SHP77 treated with DMSO at 0.1 percent for 48 hours (cell line): ENCODE data around the gene LILRA5.
A peak's percentile ranks its signal among the peaks of the same experiment; 100 is the strongest.
"Not testable (repeated sequence)": the region's sequence is repeated elsewhere in the genome, so short reads cannot be mapped to it uniquely, and the experiment has no call there.

Experiments
- DNase-seq: peaks from one replicate; lab custom pipeline; 2025; lab: John Stamatoyannopoulos, UW

LILRA5 gene

DNA sequence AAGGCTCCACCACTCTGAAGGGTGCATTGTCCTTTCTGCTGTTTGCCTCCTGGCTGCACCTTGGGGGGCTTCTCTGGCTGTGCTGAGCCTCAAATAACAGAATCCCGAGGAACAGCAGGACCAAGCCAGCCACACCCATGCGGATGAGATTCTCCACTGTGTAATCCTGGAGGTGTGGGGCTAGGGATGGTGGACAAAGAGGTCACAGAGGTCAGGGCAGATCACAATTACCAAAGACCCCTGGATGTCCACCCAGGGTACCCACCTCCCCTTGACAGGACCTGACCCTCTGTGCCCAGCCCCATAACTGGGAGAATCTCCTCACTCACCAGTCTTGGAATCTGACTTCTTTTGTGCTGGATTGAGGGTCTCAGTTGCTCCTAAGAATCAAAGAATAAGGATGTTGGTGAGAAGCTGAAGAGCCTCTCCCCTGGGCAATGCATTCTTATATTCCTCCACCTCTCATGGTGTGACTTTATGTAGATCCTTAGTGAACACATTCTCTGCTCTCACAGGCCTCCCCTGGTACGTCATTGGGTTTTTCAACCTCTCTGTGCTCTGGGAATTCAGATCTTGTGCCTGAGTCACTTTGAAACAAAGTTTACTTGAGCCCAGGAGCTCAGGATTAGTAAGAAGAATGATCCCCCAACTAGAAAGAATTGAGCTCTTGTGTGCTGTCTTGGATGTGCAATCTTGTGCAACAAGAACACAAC lies 20.8 kb upstream of the LILRA5 start:
- no peak for DNase-seq

DNA sequence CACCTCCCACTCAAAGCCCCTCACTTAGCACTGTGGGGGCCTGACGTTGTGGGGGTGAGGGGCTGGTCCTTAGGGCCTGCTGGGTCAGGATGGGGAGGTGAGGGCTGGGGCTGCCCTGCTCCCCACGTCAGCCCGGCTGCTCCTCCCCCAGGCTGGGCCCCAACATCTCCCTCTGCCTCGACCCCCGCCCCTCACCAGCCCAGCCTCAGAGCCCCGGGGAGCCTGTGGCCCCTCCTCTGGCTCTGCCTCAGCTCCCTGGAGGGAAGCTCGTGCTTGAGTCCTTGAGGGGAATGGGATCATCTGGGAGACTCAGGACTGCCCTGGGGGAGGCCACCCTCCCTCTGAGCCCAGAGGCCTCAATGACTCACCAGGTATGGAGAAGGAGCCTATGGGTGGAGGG lies 19.2 kb upstream of the LILRA5 start:
- no peak for DNase-seq

DNA sequence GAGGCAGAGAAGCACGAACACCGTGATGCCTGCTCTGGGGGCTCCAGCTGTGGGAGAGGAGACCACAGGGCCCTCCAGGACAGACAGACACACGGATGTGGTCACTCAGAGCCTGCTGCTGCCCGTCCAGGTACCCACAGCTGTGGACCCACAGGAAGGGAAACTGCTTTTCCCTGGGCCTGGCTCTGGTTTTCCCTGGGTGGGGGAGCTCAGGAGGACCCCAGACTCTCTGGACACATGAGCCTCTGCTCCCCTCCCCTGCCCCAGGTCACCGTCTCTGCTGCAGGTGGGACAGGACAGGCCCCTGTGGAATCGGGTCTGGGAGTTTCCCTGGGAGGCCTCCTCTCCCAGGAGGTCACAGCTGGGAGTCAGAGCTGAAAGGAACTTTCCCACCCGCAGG lies 18.7 kb upstream of the LILRA5 start:
- no peak for DNase-seq

- DNase-seq, result no peak
Observed at GRCh38 chr19:54329476-54330165, 16.7 kb upstream of the LILRA5 start.

GRCh38 chr19:54328781-54329180 lies 15.8 kb upstream of the LILRA5 start:
- not testable (repeated sequence) for DNase-seq

DNA sequence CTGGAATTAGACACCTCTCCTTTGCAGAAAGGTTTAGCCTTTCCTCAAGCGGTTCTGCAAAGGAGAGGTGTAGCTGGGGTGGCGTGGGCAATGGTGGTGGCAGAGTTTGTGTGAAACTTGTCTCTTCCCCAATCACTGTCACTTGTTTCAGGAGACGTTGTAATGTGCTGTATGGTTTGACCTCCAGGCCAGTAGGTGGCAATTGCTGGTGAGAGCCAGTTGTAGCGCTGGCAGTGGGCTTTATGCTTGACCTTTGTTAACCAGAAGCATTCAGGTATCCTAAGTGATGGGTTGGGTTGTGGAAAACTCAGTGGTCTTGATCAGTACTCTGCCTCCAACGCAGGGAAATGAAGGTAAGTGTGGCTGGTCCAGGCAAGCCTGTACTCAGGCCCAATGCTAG lies 12.7 kb upstream of the LILRA5 start:
- no peak for DNase-seq

- DNase-seq, result peak; percentile 6
Observed at GRCh38 chr19:54325194-54325621, 12.2 kb upstream of the LILRA5 start.

GRCh38 chr19:54324071-54324470 lies 11.1 kb upstream of the LILRA5 start:
- DNase-seq, result no peak

DNA sequence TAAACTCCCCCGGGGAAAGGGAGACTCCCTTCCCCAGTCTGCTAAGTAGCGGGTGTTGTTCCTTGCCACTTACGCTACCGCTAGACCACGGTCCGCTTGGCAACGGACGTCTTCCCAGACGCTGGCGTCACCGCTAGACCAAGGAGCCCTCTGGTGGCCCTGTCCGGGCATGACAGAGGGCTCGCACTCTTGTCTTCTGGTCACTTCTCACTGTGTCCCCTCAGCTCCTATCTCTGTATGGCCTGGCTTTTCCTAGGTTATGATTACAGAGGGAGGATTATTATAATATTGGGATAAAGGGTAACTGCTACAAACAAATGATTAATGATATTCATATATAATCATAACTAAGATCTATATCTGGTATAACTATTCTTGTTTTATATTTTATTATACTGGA lies 10.0 kb upstream of the LILRA5 start:
- not testable (repeated sequence) for DNase-seq

- DNase-seq, result not testable (repeated sequence)
Observed at GRCh38 chr19:54322295-54322694, 9.3 kb upstream of the LILRA5 start.

- no peak for DNase-seq
Observed at GRCh38 chr19:54319892-54320670, 7.1 kb upstream of the LILRA5 start.

GRCh38 chr19:54319049-54319448 lies 6.1 kb upstream of the LILRA5 start:
- no peak for DNase-seq

DNA sequence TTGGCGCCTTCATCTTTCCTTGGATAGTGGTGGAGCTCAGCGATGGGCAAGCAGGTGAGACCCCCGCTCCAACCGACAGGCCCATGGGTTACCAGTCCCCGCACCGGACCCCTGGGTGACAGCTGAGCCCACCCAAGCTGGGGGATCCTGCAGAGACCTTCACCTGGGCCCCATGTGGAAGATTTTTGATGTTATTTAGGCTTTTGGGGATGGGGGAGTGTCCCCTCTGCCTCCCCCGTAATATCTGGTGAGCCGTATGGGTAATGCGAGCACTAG lies 4.9 kb upstream of the LILRA5 start:
- DNase-seq, result no peak

DNA sequence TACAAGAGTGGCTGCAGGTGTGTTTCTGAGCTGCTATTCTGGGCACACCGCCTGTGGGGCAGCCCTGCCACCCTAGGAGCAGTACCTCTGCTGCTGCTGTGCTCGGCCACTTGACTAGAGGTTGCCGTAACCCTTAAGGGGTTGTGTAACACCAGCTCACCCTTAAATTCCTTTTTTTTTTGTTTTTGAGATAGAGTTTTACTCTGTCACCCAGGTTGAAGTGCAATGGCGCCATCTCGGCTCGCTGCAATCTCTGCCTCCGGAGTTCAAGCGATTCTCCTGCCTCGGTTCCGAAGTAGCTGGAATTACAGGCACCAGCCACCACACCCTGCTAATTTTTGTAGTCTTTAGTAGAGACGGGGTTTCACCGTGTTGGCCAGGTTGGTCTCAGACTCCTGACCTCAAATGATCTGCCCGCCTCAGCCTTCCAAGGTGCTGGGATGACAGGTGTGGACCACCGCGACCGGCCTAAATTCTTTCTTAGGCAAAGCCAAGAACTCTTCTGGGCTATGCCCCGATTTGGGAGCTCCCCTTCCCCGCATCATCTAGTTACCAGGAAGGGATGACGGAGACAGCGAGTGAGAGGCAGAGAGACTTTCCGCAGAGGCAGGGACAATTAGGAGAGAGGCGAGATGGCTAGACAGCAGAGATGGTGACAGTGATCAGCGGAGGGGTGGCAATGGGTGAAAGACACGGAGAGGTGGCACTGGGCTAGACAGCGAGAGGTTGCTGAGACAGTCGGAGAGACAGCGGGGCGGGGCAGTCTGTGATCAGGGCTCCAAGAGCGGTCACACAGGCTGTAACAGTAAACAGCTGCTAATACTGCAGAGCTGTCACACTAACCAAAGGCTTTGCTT lies 4.4 kb upstream of the LILRA5 start:
- DNase-seq, result no peak

DNA sequence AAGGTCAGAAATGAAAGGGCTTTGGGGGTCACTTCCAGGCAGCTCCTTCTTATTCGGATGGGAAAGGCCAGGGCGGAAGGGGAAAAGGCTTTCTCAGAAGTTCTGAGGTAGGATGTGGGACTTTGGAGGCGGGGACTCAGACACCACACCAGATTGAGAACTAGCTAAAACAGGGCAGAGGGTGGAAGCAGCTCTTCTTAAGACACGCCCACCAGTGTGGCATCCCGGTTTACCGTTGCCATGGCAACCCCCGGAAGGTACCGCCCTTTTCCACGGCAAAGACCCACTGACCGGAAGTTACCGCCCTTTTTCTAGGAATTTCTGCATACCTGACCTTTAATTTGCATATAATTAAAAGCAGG lies 3.8 kb upstream of the LILRA5 start:
- DNase-seq, result no peak

DNA sequence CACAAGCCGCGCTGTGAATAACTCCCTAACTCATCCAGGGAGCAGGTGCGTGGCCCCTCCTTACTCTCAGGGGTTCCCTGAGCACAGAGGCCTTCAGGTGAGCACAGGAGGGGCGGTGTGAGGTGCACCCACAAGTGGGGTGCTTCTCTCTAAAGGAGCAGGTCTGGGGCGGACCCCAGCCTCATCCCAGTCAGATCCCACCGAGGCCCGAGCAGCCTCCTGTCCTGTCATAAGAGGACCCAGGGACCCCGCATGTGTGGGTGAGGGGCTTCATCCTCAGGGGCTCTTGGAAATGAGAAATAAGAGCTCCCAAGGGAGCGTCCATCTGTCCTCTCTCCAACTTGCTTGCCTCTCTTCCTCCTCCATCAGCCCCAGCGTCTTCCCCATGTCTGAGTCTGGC lies 3.0 kb upstream of the LILRA5 start:
- DNase-seq, result no peak

DNA sequence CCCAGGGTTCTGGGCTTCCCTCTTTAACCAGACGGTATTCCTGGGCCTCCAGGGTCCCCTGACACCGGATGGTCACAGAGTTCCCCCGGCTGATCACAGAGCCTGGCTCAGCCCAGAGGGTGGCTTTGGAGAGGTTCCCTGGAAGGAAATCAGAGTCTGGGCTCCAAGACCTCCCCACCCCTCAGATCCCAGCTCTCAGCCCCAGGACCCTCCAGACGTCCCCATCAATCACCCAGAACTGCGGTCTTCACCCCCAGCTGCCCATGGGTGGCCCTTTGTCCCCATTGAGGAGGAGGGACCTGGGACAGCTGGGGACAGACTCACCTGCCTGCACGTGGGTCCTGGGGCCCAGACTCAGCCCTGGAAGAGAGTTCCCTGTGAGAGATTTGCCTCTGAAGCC lies 955 bp downstream of the LILRA5 start:
- DNase-seq, result no peak

DNA sequence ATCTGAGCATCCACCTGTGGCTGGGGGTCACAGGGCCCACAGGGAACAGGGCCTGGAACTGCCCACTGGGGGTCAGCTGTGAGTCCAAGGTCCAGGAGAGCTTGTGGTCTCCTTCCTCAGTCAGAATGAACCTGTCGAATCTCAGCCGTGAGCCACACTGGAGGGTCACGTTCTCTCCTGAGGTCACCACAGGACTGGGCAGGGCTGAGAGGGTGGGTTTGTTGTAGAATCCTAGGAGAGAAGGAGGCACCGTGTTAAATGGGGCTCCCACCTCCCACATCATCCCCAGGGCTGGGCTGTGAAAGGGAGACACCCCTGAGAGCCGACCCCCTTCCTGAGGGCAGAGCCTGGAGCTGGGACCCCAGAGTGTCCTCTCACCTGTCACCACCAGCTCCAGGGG lies 1.5 kb downstream of the LILRA5 start:
- no peak for DNase-seq

DNA sequence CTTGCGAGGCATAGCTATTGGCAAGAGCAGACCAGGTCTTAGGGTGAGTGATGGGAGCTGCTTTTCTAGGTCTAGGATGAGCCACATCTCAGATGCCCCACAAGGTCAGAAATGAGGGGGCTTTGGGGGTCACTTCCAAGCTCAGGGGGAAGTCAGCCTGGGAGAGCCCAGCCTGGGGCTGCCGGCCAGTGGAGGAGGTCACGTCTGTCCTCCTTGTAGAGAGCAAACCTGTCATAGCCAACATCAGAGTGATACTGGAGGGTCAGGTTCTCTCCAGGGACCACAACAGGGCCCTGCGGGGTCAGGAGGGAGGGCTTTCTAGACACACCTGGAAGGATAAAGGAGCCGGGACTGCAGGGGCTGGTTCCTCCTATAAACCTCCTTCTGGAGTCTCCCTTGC lies 2.4 kb downstream of the LILRA5 start:
- DNase-seq, result no peak

DNA sequence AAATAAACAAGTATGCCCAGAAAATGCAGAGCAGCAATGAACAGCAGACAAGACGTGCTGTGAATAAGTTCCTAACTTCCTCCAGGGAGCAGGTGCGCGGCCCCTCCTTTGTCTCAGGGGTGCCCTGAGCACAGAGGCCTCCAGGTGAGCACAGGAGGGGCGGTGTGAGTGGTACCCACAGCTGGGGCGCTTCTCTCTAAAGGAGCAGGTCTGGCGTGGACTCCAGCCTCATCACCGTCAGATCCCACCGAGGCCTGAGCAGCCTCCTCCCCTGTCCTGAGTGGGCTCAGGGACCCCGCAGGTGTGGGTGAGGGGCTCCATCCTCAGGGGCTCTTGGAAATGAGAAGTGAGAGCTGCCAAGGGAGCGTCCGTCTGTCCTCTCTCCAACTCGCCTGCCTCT lies 3.2 kb downstream of the LILRA5 start:
- DNase-seq, result no peak

DNA sequence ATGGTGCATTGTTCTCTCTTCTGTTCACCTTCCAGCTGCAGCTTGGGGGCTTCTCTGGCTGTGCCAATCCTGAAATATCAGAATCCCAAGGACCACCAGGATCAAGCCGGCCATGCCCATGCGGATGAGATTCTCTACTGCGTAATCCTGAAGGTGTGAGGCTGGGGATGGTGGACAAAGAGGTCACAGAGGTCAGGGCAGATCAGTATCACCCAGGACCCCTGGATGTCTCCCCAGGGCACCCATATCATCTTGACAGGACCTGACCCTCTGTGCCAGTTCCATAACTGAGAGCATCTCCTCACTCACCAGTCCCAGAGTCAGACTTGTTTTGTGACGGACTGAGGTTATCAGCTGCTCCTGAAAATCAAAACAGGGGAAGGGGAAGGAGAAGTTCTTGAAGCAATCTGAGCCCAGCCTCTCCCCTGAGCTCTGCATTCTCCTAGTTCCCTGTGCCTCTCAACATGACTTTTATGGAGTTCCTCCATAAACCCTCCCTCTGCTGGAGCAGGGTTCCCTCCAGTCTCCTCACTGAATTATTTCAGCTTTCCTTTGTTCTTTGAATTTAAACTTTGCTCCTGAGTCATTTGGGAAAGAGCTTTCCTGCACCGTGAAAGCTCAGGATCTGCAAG lies 5.5 kb downstream of the LILRA5 start:
- no peak for DNase-seq

DNA sequence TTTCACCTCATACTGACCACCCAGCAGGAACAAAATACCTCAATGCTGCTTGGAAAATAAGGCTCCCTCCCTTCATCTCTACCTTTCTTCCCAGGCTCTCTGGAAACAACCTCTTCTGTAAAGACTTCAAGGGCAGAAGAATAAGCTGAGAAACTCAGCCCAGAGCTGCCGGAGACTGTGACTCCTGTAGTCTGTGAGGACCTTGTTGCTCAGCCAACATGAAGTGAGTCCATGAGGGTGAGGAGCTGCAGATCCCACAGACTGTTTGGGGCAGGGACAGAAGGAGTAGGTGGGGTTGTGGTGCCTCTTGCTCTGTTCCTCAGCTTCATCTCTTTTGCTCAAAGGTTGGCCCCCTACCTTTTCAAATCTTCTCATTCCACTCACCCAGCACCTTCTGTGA lies 7.8 kb downstream of the LILRA5 start:
- DNase-seq, result no peak
